ENCODE data around the gene OPTC.

DNA sequence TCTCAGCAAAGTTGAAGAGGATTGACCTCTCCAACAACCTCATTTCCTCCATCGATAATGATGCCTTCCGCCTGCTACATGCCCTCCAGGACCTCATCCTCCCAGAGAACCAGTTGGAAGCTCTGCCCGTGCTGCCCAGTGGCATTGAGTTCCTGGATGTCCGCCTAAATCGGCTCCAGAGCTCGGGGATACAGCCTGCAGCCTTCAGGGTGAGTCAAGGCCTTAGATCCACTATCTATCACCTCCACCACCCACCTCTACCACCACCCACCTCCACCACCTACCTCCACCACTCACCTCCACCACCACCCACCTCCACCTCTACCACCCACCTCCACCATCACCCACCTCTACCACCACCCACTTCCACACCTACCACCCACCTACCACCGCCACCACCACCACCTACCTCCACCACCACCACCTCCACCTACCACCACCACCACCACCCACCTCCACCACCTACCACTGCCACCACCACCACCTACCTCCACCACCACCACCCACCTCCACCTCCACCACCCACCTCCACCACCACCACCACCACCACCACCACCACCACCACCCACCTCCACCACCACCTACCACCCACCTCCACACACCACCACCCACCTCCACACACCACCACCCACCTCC, 5.8 kb downstream of the OPTC start:
- TF ChIP-seq POLR2A (IDR thresholded peaks at IDR 0.05) (no peak), POLR2AphosphoS5 (IDR thresholded peaks at IDR 0.05) (no peak)
- TF ChIP-seq, protein P1, sequence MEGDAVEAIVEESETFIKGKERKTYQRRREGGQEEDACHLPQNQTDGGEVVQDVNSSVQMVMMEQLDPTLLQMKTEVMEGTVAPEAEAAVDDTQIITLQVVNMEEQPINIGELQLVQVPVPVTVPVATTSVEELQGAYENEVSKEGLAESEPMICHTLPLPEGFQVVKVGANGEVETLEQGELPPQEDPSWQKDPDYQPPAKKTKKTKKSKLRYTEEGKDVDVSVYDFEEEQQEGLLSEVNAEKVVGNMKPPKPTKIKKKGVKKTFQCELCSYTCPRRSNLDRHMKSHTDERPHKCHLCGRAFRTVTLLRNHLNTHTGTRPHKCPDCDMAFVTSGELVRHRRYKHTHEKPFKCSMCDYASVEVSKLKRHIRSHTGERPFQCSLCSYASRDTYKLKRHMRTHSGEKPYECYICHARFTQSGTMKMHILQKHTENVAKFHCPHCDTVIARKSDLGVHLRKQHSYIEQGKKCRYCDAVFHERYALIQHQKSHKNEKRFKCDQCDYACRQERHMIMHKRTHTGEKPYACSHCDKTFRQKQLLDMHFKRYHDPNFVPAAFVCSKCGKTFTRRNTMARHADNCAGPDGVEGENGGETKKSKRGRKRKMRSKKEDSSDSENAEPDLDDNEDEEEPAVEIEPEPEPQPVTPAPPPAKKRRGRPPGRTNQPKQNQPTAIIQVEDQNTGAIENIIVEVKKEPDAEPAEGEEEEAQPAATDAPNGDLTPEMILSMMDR (IDR thresholded peaks at IDR 0.05) = no peak

Measured in breast epithelium (tissue), 3 donors.